GM10847 (cell line): ENCODE data around the gene SLMAP.

Experiments
- POLR2A ChIP-seq: IDR thresholded peaks from 2 replicates; pipeline ENCODE4 v1.6.1; 2011; ENCODE audit not compliant: insufficient read length; ENCODE audit errors: extremely low read depth

The SLMAP gene

DNA sequence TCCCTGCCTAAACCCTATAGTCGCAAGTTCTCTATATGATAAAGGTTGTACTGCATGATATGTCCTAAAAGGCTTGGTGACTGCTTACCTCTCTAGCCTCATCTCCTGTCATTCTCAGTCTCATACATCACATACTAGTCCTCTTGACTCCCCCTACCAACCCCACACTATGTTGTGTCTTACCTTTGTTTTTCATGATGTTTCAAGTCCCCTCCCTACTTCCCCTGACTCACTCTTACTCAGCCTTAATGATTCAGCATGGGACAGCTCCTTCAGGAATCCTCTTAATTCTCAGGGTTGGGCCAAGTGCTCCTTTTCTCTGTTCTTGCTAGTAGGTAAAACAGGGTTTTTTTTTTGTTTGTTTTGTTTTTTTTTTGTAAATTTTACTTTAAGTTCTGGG lies 49.6 kb downstream of the SLMAP start:
- TF ChIP-seq POLR2A, result no peak

GRCh38 chr3:57808961-57809608 lies 53.0 kb downstream of the SLMAP start:
- TF ChIP-seq POLR2A, result no peak

DNA sequence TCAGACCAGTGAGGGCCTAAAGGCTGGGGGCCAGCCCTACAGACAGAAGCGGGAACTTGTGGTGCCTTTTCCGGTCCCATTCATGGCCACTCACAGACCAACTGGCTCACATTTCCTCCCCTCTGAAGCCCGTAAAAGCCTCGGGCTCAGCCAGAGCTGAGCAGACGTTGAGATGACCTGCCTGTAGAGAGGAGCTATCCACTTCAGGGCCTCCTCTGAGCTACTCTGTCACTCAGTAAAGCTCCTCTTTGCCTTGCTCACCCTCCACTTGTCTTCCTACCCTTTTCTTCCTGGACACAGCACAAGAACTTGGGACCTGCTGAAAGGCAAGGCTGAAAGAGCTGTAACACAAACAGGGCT lies 53.5 kb downstream of the SLMAP start:
- TF ChIP-seq POLR2A, result no peak

DNA sequence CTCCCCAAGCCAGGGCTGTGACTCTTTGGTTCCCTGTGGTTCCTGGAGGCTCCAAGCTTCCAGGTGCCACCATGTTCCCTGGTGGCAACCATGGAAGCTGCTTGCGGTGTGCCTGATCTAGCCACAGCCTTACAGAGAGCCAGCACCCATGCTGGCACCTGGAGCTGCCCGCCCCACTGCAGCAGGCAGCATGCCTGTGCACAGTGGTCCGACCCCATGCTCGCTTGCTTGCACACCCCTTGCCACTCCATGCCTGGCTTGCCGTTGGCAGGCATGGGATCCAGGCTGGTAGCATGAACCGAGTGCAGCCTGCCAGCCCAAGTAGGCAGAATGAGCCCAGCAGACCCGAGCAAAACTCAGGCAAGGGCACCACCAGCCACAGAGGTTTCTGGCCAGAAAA lies 53.9 kb downstream of the SLMAP start:
- TF ChIP-seq POLR2A, result no peak

DNA sequence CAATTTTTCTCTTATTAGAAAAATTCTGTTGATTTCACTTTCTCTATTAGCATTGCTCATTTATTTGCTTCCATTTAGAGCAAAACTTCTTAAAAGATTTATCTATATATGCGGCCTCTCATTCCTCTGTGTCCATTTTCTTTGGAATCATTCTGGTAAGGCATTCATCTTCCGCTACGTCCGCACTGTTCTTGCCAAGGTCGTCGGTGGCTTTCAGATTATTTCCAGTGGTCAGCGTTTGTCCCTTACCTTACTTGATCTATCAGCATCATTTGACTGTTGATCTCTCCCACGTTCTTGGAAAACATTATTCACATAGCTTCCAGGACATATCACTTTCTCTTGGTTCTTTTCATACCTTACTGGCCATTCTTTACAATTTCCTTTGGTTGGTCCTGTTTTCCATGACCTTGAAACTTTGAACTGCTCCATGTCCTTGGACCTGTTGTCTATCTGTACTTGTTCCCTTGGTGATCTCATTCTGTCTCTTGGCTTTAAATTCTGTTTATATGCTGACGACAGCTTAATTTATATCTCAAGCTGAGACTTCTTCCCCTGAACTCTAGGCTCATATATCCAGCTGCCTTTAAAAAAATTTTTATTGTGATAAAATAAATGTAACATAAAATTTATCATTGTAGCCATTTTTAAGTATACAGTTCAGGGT lies 54.5 kb downstream of the SLMAP start:
- no peak for TF ChIP-seq POLR2A

DNA sequence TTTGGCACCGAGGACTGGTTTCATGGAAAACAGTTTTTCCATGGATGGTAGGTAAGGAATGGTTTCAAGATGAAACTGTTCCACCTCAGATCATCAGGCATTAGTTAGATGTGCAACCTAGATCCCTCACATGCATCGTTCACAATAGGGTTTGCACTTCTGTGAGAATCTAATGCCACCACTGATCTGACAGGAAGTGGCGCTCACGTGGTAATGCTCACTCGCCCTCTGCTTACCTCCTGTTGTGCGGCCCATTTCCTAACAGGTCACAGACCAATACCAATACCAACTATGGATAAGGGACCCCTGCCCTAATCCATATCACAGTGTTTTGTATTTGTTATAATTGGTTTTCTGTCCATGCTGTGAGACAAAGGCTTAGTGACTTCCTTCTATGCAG lies 58.9 kb downstream of the SLMAP start:
- no peak for TF ChIP-seq POLR2A

- TF ChIP-seq POLR2A, result no peak
Observed at GRCh38 chr3:57816471-57817095, 60.5 kb downstream of the SLMAP start.

DNA sequence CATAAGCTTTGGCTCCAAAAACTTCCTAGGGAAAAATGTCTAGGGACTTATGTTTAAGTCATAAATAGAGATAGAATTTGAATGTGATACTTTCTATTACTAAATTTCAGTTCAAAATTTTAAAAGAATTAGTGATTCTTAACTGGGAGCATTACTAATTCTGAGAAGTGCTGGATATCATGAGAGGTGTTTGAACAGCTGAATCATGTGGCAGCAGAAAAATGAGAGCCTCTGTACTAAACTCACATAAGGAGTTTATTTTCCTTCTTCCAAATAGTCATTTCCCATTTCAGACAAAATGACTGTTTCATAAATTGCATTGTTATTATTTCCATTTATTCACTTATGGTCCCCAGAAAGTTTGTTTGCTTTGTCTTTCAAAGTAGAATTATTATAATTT lies 62.7 kb downstream of the SLMAP start:
- TF ChIP-seq POLR2A, result no peak

- no peak for TF ChIP-seq POLR2A
Observed at GRCh38 chr3:57820479-57820878, 64.4 kb downstream of the SLMAP start.

DNA sequence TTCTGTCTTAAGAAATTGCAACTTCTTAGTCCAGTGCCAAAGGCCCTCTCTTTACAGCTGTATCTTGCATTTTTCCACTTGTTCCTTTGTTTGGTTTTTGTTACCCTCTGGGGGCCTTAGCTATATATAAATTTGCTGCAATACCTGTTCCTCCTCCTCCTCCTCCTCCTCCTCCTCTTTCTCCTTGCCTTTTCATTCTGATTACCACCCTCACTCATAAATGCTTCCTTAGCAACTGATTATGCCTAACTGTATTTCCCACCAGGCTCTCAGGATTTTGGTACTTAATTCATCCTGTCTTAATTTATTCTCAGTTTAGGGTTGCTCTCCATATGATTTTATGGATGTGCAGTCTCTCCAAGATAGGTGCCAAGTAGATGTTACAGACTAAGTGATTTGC lies 65.7 kb downstream of the SLMAP start:
- no peak for TF ChIP-seq POLR2A

GRCh38 chr3:57822686-57823085 lies 66.6 kb downstream of the SLMAP start:
- no peak for TF ChIP-seq POLR2A

- no peak for TF ChIP-seq POLR2A
Observed at GRCh38 chr3:57825116-57825515, 69.0 kb downstream of the SLMAP start.

DNA sequence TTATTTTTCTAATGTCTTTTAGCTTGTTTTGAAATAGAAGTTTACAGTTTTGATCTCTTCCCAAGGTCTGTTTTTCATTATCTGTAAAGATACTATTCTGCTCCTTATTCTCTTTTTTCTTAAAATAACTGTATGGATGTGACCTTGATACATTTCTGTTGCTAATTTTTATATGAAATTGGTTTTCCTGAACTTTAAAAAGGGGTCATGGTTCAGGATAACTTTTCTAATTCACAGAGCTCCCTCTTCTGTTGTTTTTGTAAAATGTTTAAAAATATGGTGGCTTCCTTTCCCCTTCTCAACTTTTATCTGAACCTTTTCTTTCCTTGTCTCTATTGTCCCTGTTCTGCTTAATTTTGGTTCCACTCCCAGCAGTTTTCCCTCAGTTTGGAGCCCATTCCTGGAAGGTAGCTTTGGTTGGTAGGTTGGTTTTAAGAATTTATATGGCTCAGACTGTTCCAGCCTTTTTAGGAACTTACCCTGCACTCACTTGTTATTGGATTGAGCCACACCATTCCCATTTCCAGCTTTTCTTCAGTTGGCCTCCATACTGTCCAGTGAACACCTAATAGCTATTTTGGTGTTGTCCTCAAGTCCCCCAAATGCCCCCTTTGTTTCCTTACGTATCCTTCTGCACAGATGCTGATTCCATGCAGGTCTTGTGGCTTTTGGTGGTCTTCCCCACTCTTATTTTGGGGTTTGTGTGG lies 70.3 kb downstream of the SLMAP start:
- TF ChIP-seq POLR2A, result no peak

DNA sequence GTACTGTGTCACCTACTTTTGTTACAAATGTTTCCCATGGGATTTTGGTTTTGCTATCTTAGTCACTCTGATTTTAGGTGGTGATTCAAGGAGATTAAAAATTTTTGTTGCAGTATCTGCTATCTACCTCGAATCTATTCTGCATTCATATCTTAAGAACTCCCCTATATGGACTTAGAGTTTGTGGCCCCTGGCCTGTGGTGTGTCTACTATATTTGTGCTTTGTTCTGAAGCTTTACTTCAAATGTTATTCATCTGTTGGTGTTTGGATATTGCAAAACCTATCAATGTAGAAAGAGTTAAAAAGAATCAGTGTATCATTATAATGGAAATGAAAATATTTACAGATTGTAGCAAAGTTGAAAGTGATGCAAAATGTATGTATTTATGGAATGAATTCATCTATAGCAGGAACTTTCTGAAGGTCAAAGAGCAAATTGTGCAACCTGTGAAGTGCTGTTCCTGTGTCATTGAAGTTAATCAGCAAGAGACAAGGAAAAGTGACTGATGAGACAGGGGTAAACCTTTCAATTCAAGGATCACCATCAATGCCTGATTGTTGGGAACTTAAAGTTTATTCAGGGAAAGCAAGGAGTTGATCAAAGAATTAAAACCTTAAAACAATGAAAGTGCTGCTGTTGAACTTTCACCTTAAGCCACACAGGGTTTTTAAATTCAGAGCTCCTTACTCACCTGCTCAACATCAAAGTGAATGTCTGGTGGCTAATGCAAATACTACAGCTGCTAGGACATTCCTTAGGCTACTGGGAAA lies 71.0 kb downstream of the SLMAP start:
- TF ChIP-seq POLR2A, result no peak

- no peak for TF ChIP-seq POLR2A
Observed at GRCh38 chr3:57827757-57828156, 71.6 kb downstream of the SLMAP start.
